RWPE1 (cell line): Measurements from ENCODE around the gene WNT3.

Experiments used
- CTCF ChIA-PET: fragments of 350-600 bp; sonication (Branson Sonifier 250); formaldehyde crosslinking; extraction: SDS; loops from one replicate; lab custom pipeline; 2021; lab: Yijun Ruan, JAX
- POLR2A ChIA-PET: fragments of 400-600 bp; formaldehyde crosslinking; extraction: SDS; loops from one replicate; lab custom pipeline; 2020; ENCODE audit warnings: antibody characterized with exemption; ENCODE audit not compliant: low non-redundant PET; lab: Yijun Ruan, JAX
- DNase-seq: peaks from one replicate; pipeline ENCODE4 v3.0.0; 2012; ENCODE audit warnings: low spot score
- H3K27ac ChIP-seq: fragments of 450-650 bp; 2 replicates; pipeline ENCODE4 v1.5.1; 2017
- CTCF ChIP-seq: fragments of 450-650 bp; conservative IDR thresholded peaks from 2 replicates; pipeline ENCODE4 v1.5.1; 2017; ENCODE audit warnings: low read depth, mild to moderate bottlenecking

Gene WNT3

DNA sequence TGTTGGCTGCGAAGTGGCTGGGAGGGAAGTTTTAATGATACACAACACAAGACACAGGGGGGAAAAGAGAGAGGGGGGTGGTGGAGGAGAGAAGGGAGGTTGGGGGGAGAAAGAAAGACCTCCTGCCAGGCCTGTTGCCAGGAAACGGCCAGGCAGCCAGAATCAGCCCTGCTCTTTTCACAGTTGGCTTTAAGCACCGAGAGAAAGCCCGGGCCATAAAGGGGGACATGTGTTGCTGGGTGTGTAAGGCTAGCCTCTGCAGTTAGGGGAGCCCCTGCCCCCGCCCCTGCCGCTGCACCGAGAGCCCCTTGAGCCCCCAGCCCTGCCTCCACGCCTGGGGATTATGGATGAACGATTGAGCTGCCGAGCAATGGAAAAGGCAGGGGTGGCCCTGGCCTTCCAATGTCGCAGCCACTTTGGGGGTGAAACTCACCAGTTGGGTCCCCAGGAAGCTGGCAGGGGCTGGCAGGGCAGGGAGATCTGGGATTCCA, 13.9 kb upstream of the WNT3 start:
- TF ChIP-seq CTCF, result no peak
- peak overlapping the region; percentile 55; the same call in 1 of the 2 replicates for H3K27ac ChIP-seq
- POLR2A ChIA-PET, result no interaction called here
- DNase-seq, result no peak
- CTCF ChIA-PET, result interaction anchor here (1.0 kb wide), 1 partner anchor 9 kb away, joined by 3 read pairs; no protein-coding TSS in a partner anchor

DNA sequence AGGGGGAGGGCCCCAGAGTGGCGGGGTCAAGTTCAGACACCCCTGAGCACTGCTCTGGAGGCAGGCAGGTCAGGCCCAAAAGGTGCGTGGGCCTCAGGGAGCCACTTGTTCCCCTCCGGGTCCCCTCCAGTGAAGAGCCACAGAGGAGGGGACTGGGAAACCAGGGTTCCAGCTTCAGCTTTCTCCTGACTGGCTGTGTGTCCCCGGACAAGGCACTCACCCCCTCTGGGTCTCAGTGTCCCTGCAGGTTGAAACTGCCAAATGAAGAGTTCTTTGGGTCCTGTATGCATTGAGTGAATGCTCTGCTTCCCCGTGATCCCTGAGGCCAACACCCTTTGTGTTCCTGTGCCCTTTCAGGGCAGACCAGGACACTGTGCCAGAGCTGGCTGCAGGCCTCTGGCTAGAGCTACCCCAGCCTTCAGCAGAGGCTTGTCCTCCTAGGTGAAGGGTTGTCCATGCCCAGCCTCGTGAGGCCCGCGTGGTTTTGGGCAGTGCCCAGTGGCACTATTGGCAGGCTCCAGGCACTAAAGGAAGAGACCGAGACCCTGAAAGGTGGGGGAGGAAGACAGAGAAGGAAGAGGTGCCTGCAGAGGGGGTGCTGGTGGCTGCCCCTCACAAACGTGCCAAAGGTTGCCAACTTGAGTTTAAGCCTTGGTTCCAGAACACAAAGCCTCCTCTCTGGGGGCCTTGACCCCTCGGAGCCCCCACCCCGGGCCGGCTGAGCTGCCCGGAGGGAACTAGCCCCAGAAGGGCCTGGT, 13.3 kb upstream of the WNT3 start:
- CTCF ChIA-PET, result no interaction called here

GRCh38 chr17:46827274-46827673, 8.8 kb upstream of the WNT3 start:
- ChIA-PET CTCF (interaction anchor here (0.7 kb wide), 1 partner anchor 124 kb away, joined by 3 read pairs; no protein-coding TSS in a partner anchor), POLR2A (no interaction called here)
- TF ChIP-seq CTCF, result no peak
- H3K27ac ChIP-seq, result no peak overlapping the region
- no peak for DNase-seq

More for the DNA sequence above, 13.3 kb upstream of the WNT3 start:
- H3K27ac ChIP-seq, result no peak overlapping the region
- no peak for DNase-seq
- TF ChIP-seq CTCF, result no peak
- POLR2A ChIA-PET, result no interaction called here

GRCh38 chr17:46826116-46826515, 7.6 kb upstream of the WNT3 start:
- DNase-seq, result no peak
- no peak for TF ChIP-seq CTCF
- ChIA-PET CTCF (interaction anchor here (0.6 to 1.1 kb wide), 2 partner anchors 15 to 115 kb away, joined by 3 to 4 read pairs; no protein-coding TSS in a partner anchor), POLR2A (no interaction called here)
- no peak overlapping the region for H3K27ac ChIP-seq

DNA sequence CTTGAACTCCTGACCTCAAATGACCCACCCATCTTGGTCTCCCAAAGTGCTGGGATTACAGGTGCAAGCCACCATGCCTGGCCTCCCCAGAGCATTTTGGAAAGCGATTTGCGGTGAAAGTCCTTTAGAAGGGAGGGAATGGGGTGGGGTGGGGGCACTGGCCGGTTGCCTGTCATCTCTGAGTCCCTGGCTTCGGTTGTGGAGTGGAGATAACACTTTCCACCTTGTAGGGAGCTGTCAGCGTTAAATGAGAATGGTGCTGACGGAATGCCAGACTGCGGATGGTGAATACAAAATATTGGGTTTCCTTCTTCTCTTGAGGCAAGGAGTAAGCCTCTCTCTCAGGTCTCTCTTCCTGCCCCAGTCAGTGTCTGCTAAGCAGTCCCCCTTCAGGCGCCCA, 5.2 kb upstream of the WNT3 start:
- no peak for DNase-seq
- ChIA-PET CTCF (interaction anchor here (1.7 kb wide), 1 partner anchor 12 kb away, joined by 8 read pairs; no protein-coding TSS in a partner anchor), POLR2A (no interaction called here)
- H3K27ac ChIP-seq, result no peak overlapping the region
- TF ChIP-seq CTCF, result no peak

GRCh38 chr17:46822388-46822921, 4.0 kb upstream of the WNT3 start:
- peak; percentile 76 for TF ChIP-seq CTCF
- no peak for DNase-seq
- H3K27ac ChIP-seq, result no peak overlapping the region
- CTCF ChIA-PET, result interaction anchor here (0.6 to 1.4 kb wide), 8 partner anchors 10 to 410 kb away, joined by 3 to 8 read pairs (median 4); no protein-coding TSS in a partner anchor
- POLR2A ChIA-PET, result no interaction called here
